Glomerular endothelial cell (primary cell): ENCODE data around the gene TSPEAR. TPM values are rescaled to one million over a fixed set of nuclear protein-coding genes. Genes with fewer than 3 reads are reported as not detected.
"Not testable (repeated sequence)": the region's sequence is repeated elsewhere in the genome, so short reads cannot be mapped to it uniquely, and the experiment has no call there.

Experiments used
- DNase-seq: peaks from one replicate; pipeline ENCODE4 v3.0.0-alpha.2; 2011; ENCODE audit warnings: low read depth, low spot score; ENCODE audit errors: extremely low read depth
- total RNA-seq: library from RNA; depleted of rRNA; stranded (reverse); fragments of >200 nt; gene quantifications from 2 replicates; pipeline ENCODE4 v1.2.3, GENCODE V29; 2015

Gene TSPEAR
- total RNA-seq, 1 donor from 2014 or later: 0.12 TPM

- DNase-seq: no peak
Observed at GRCh38 chr21:44614161-44614631, 97.2 kb downstream of the TSPEAR start.

- no peak for DNase-seq
Observed at GRCh38 chr21:44613386-44614155, 97.8 kb downstream of the TSPEAR start.

- no peak for DNase-seq
Observed at GRCh38 chr21:44612669-44613229, 98.6 kb downstream of the TSPEAR start.

- no peak for DNase-seq
Observed at GRCh38 chr21:44612029-44612486, 99.3 kb downstream of the TSPEAR start, which contains the start of gene KRTAP10-8. TSS of gene KRTAP10-8 (plus strand) at chr21:44612079. CDS start at chr21:44612101, 22 bp downstream.

- DNase-seq: no peak
Observed at GRCh38 chr21:44611551-44611950, 99.8 kb downstream of the TSPEAR start.

GRCh38 chr21:44610157-44610843 lies 101.1 kb downstream of the TSPEAR start:
- DNase-seq: not testable (repeated sequence)

GRCh38 chr21:44609193-44609592 lies 102.2 kb downstream of the TSPEAR start:
- no peak for DNase-seq

- DNase-seq: no peak
Observed at GRCh38 chr21:44606495-44606894, 104.9 kb downstream of the TSPEAR start.

GRCh38 chr21:44603911-44604310 lies 107.5 kb downstream of the TSPEAR start:
- DNase-seq: no peak

GRCh38 chr21:44603109-44603875 lies 108.1 kb downstream of the TSPEAR start:
- no peak for DNase-seq

- no peak for DNase-seq
Observed at GRCh38 chr21:44602463-44602850, 108.9 kb downstream of the TSPEAR start.

GRCh38 chr21:44601596-44602462 lies 109.5 kb downstream of the TSPEAR start:
- no peak for DNase-seq

- DNase-seq: not testable (repeated sequence)
Observed at GRCh38 chr21:44601091-44601490, 110.3 kb downstream of the TSPEAR start.

GRCh38 chr21:44600118-44600978 lies 111.0 kb downstream of the TSPEAR start, which contains the start of gene KRTAP10-7:
TSS of gene KRTAP10-7 (plus strand) at chr21:44600597. CDS start at chr21:44600622, 25 bp downstream.
- not testable (repeated sequence) for DNase-seq

GRCh38 chr21:44599264-44600029 lies 111.9 kb downstream of the TSPEAR start:
- no peak for DNase-seq

GRCh38 chr21:44598061-44598460 lies 113.3 kb downstream of the TSPEAR start:
- DNase-seq: no peak

- no peak for DNase-seq
Observed at GRCh38 chr21:44596068-44596725, 115.2 kb downstream of the TSPEAR start.
